Measurements from ENCODE around the gene ZBTB24. TPM values are rescaled to one million over a fixed set of nuclear protein-coding genes. Genes with fewer than 3 reads are reported as not detected.

The ZBTB24 gene
- total and polyA plus RNA-seq, 2 of the 13 experiments (the other 11 are each of a cell fraction or from before 2014, with no cell fraction given) = 1.5 to 6.2 TPM

DNA sequence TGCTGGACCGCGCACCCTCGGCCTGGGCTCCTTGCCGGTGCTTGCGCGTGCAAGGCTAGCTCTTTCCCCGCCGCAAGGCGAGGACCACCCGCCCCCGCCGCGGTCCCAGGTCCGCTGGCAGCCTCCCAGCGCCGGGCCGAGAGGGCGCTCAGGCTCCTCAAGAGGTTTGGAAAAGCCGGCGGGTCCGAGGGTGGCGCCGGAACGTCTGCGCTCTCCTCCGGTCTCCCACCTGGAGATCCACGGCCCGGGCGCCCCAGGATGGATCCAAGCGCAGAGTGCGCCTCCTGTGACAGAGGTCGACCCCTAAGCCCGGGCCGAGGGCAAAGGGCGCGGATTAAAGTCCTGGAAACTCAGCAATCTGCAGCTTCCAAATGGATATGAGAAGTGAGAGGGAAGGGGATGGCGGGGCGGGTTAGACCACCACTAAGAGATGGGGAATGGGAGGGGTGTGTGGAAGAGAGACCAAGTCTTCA lies 26.9 kb downstream of the ZBTB24 start (continued):
- no peak for TF ChIP-seq ZNF230 (CRISPR knock-in tag; IDR thresholded peaks at IDR 0.05)
- no peak for TF ChIP-seq HDAC2 (CRISPR knock-in tag; IDR thresholded peaks at IDR 0.05)
- no peak for TF ChIP-seq NONO (IDR thresholded peaks at IDR 0.05)
- TF ChIP-seq NONO (CRISPR knock-in tag; conservative IDR thresholded peaks at IDR 0.05) = peak; percentile 58; the same call in 1 of the 2 replicates
- no peak for TF ChIP-seq REL (CRISPR knock-in tag; conservative IDR thresholded peaks at IDR 0.05)
- no peak for TF ChIP-seq SIN3B (IDR thresholded peaks at IDR 0.05; ENCODE audit: low read length)
- TF ChIP-seq ZNF775 (CRISPR knock-in tag; IDR thresholded peaks at IDR 0.05; ENCODE audit: borderline replicate concordance) = no peak
- TF ChIP-seq, protein P1, sequence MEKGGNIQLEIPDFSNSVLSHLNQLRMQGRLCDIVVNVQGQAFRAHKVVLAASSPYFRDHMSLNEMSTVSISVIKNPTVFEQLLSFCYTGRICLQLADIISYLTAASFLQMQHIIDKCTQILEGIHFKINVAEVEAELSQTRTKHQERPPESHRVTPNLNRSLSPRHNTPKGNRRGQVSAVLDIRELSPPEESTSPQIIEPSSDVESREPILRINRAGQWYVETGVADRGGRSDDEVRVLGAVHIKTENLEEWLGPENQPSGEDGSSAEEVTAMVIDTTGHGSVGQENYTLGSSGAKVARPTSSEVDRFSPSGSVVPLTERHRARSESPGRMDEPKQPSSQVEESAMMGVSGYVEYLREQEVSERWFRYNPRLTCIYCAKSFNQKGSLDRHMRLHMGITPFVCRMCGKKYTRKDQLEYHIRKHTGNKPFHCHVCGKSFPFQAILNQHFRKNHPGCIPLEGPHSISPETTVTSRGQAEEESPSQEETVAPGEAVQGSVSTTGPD (CRISPR knock-in tag; IDR thresholded peaks at IDR 0.05) = no peak
- no peak for TF ChIP-seq ZNF260 (CRISPR knock-in tag; IDR thresholded peaks at IDR 0.05; ENCODE audit: borderline replicate concordance, low read depth)
- TF ChIP-seq, protein P2, sequence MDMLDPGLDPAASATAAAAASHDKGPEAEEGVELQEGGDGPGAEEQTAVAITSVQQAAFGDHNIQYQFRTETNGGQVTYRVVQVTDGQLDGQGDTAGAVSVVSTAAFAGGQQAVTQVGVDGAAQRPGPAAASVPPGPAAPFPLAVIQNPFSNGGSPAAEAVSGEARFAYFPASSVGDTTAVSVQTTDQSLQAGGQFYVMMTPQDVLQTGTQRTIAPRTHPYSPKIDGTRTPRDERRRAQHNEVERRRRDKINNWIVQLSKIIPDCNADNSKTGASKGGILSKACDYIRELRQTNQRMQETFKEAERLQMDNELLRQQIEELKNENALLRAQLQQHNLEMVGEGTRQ (IDR thresholded peaks at IDR 0.05; ENCODE audit: low read depth, low read length) = no peak
- TF ChIP-seq, protein P2 (CRISPR knock-in tag; IDR thresholded peaks at IDR 0.05; ENCODE audit: borderline replicate concordance) = no peak
- TF ChIP-seq, protein P3, sequence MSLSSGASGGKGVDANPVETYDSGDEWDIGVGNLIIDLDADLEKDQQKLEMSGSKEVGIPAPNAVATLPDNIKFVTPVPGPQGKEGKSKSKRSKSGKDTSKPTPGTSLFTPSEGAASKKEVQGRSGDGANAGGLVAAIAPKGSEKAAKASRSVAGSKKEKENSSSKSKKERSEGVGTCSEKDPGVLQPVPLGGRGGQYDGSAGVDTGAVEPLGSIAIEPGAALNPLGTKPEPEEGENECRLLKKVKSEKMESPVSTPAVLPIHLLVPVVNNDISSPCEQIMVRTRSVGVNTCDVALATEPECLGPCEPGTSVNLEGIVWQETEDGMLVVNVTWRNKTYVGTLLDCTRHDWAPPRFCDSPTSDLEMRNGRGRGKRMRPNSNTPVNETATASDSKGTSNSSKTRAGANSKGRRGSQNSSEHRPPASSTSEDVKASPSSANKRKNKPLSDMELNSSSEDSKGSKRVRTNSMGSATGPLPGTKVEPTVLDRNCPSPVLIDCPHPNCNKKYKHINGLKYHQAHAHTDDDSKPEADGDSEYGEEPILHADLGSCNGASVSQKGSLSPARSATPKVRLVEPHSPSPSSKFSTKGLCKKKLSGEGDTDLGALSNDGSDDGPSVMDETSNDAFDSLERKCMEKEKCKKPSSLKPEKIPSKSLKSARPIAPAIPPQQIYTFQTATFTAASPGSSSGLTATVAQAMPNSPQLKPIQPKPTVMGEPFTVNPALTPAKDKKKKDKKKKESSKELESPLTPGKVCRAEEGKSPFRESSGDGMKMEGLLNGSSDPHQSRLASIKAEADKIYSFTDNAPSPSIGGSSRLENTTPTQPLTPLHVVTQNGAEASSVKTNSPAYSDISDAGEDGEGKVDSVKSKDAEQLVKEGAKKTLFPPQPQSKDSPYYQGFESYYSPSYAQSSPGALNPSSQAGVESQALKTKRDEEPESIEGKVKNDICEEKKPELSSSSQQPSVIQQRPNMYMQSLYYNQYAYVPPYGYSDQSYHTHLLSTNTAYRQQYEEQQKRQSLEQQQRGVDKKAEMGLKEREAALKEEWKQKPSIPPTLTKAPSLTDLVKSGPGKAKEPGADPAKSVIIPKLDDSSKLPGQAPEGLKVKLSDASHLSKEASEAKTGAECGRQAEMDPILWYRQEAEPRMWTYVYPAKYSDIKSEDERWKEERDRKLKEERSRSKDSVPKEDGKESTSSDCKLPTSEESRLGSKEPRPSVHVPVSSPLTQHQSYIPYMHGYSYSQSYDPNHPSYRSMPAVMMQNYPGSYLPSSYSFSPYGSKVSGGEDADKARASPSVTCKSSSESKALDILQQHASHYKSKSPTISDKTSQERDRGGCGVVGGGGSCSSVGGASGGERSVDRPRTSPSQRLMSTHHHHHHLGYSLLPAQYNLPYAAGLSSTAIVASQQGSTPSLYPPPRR (CRISPR knock-in tag; IDR thresholded peaks at IDR 0.05; ENCODE audit: borderline replicate concordance) = peak; percentile 24; the same call in 1 of the 2 replicates
- no peak for TF ChIP-seq ZNF207 (IDR thresholded peaks at IDR 0.05; ENCODE audit: borderline replicate concordance)
- no peak for TF ChIP-seq HIVEP1 (CRISPR knock-in tag; IDR thresholded peaks at IDR 0.05)
- TF ChIP-seq ZNF83 (CRISPR knock-in tag; IDR thresholded peaks at IDR 0.05; ENCODE audit: borderline replicate concordance) = no peak
- TF ChIP-seq SATB2 (CRISPR knock-in tag; IDR thresholded peaks at IDR 0.05) = no peak
- no peak for TF ChIP-seq CENPT (CRISPR knock-in tag; IDR thresholded peaks at IDR 0.05; ENCODE audit: low read depth)
- TF ChIP-seq, protein P4, sequence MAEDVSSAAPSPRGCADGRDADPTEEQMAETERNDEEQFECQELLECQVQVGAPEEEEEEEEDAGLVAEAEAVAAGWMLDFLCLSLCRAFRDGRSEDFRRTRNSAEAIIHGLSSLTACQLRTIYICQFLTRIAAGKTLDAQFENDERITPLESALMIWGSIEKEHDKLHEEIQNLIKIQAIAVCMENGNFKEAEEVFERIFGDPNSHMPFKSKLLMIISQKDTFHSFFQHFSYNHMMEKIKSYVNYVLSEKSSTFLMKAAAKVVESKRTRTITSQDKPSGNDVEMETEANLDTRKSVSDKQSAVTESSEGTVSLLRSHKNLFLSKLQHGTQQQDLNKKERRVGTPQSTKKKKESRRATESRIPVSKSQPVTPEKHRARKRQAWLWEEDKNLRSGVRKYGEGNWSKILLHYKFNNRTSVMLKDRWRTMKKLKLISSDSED (CRISPR knock-in tag; IDR thresholded peaks at IDR 0.05) = no peak
- TF ChIP-seq, protein P5, sequence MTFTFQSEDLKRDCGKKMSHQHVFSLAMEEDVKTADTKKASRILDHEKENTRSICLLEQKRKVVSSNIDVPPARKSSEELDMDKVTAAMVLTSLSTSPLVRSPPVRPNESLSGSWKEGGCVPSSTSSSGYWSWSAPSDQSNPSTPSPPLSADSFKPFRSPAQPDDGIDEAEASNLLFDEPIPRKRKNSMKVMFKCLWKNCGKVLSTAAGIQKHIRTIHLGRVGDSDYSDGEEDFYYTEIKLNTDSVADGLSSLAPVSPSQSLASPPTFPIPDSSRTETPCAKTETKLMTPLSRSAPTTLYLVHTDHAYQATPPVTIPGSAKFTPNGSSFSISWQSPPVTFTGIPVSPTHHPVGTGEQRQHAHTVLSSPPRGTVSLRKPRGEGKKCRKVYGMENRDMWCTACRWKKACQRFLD (CRISPR knock-in tag; IDR thresholded peaks at IDR 0.05; ENCODE audit: borderline replicate concordance) = no peak
- TF ChIP-seq ZNF773 (CRISPR knock-in tag; IDR thresholded peaks at IDR 0.05; ENCODE audit: borderline replicate concordance) = peak; percentile 18; the same call in 1 of the 2 replicates
